Keratinocyte (primary cell): ENCODE results near the gene HOXB7. TPM values are rescaled to one million over a fixed set of nuclear protein-coding genes. Genes with fewer than 3 reads are reported as not detected.

Experiments used
- DNase-seq: peaks from one replicate; pipeline ENCODE4 v3.0.0-alpha.2; 2011; ENCODE audit warnings: low read depth, missing footprints, low spot score
- FAIRE-seq: peaks from 2 replicates; lab custom pipeline; 2011; peaks lifted over from hg19 to GRCh38; lab: Jason Lieb, UNC
- H2AFZ ChIP-seq: 2 replicates; pipeline ENCODE4 v1.6.0; 2012; ENCODE audit warnings: low read length, control low read depth, inconsistent platforms; ENCODE audit not compliant: control insufficient read depth
- H3K27ac ChIP-seq: 2 replicates; pipeline ENCODE4 v1.5.1; 2011; ENCODE audit warnings: low read length; ENCODE audit not compliant: control insufficient read depth, insufficient read depth
- H3K27me3 ChIP-seq: 3 replicates; pipeline ENCODE4 v1.6.0; 2011; ENCODE audit warnings: low read length; ENCODE audit not compliant: control insufficient read depth, insufficient read depth; ENCODE audit errors: extremely low read depth
- H3K36me3 ChIP-seq, 2 experiments: 2 replicates in 1 of 2; 3 replicates in 1 of 2; pipeline ENCODE4 v1.5.1; 2011; ENCODE audit warnings: low read length in 2 of 2, mild to moderate bottlenecking in 1 of 2; ENCODE audit not compliant: control insufficient read depth in 2 of 2, insufficient read depth in 2 of 2; ENCODE audit errors: extremely low read depth in 1 of 2
- H3K4me1 ChIP-seq: 3 replicates; pipeline ENCODE4 v1.5.1; 2011; ENCODE audit warnings: low read length; ENCODE audit not compliant: control insufficient read depth, insufficient read depth; ENCODE audit errors: extremely low read depth
- H3K4me2 ChIP-seq: 3 replicates; pipeline ENCODE4 v1.6.0; 2011; ENCODE audit warnings: low read depth, low read length; ENCODE audit not compliant: control insufficient read depth, insufficient read depth; ENCODE audit errors: extremely low read depth
- H3K4me3 ChIP-seq, 3 experiments: fragments of 200-600 bp in 1 of 3; sonication (generic) in 1 of 3; 2 replicates in 2 of 3; 3 replicates in 1 of 3; pipeline ENCODE4 v1.5.1; 2011 to 2016; ENCODE audit warnings: low read length in 3 of 3, mild to moderate bottlenecking in 3 of 3, control low read depth in 2 of 3, inconsistent platforms in 1 of 3, low read depth in 1 of 3, mixed read lengths in 1 of 3, mixed run types in 1 of 3, moderate library complexity in 1 of 3; ENCODE audit not compliant: control insufficient read depth in 2 of 3, insufficient read depth in 2 of 3; ENCODE audit errors: extremely low read depth in 1 of 3
- H3K79me2 ChIP-seq: 2 replicates; pipeline ENCODE4 v1.6.0; 2012; ENCODE audit warnings: low read length; ENCODE audit not compliant: control insufficient read depth, insufficient read depth
- H3K9ac ChIP-seq: 3 replicates; pipeline ENCODE4 v1.6.0; 2011; ENCODE audit warnings: low read length; ENCODE audit not compliant: control insufficient read depth, insufficient read depth; ENCODE audit errors: extremely low read depth
- H3K9me1 ChIP-seq: 3 replicates; pipeline ENCODE4 v1.6.0; 2011; ENCODE audit warnings: low read length; ENCODE audit not compliant: control insufficient read depth, insufficient read depth; ENCODE audit errors: extremely low read depth
- H3K9me3 ChIP-seq: 2 replicates; pipeline ENCODE4 v1.5.1; 2012; ENCODE audit warnings: low read depth, low read length; ENCODE audit not compliant: control insufficient read depth
- H4K20me1 ChIP-seq: 3 replicates; pipeline ENCODE4 v1.6.0; 2011; ENCODE audit warnings: low read length; ENCODE audit not compliant: control insufficient read depth, insufficient read depth; ENCODE audit errors: extremely low read depth
- CTCF ChIP-seq, 3 experiments: IDR thresholded peaks in 1 of 3; conservative IDR thresholded peaks in 1 of 3; optimal IDR thresholded peaks in 1 of 3; 2 replicates in 2 of 3; 3 replicates in 1 of 3; pipeline versions ENCODE3 to v1.5.1; 2011; ENCODE audit warnings: low read length in 3 of 3, mild to moderate bottlenecking in 3 of 3, moderate library complexity in 2 of 3, control low read depth in 1 of 3, inconsistent platforms in 1 of 3; ENCODE audit not compliant: insufficient read depth in 2 of 3; ENCODE audit errors: extremely low read depth in 1 of 3
- EZH2 ChIP-seq: IDR thresholded peaks from one replicate; pipeline ENCODE4 v1.6.1; 2012; ENCODE audit warnings: inconsistent platforms, mild to moderate bottlenecking, low read length, moderate library complexity
- dilution Hi-C: fragments of 300-500 bp; cut with MboI; formaldehyde crosslinking; loops from one replicate; pipeline ENCODE4 v1.7.0; 2020; ENCODE audit warnings: low sequenced_read_pairs; ENCODE audit not compliant: extremely low pct_ligation_motif_present
- polyA plus RNA-seq, 5 experiments: library from polyadenylated mRNA; depleted of rRNA in 3 of 5; stranded (reverse) in 3 of 5; stranded (forward) in 1 of 5; unstranded in 1 of 5; fragments of >200 nt; gene quantifications; 1 replicate in 1 of 5; 2 replicates in 3 of 5; 3 replicates in 1 of 5; pipeline versions ENCODE4 v1.2.1 to v1.2.3, GENCODE V29; 2011 to 2012; ENCODE audit warnings: missing spikeins in 2 of 5, low read depth in 1 of 5, low replicate concordance in 1 of 5

HOXB7 gene
- polyA plus RNA-seq, 1 donor (not counting 4 experiments of a cell fraction or from before 2014, with no cell fraction given): 1.0 TPM

DNA sequence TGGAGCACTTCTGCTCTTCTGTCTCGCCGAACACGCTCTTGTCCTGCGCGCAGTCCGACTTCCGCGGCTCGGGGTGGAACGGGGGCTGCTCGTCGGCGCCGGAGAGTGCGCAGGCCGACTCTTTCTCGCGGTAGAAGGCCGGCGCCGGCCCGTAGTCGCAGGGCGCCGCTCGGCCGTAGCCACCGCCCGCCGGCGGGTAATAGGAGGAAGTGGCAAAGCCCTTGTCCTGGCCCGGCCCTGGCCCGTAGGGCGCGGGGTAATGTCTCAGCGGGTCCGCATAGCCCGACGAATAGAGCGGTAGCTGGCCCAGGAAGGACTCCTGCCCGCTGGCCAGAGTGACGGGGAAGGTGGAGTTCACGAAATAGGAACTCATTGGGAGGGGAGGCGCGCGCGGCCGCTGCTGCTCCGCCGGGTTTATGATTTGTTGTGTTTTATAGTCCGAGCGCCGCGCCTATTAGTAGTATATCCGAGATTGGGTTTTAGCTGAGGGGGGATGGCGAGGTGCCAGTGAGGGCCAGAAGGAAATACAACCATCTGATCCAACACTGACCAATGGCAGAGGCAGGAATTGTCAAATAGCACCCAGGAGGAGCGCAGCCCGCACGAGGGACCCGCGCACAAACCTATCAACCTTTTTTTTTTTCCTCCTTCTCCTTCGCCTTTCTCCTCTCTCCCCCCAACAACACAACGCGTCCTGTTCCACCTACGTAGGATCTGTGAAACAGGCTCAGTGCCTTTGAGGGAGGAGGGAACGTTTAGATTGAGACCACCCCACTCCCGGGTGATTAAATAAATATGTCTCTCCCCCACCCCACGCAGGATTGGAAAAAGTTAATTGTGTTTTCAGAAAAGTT, 12.8 kb downstream of the HOXB7 start:
- H3K27me3 ChIP-seq: peaks cover 93% of the 10 kb centered on the region
- H3K36me3 ChIP-seq: peaks cover 0 to 4% of the 10 kb centered on the region in 2 experiments
- TF ChIP-seq CTCF (optimal IDR thresholded peaks at IDR 0.05 in 1 of 3, IDR thresholded peaks at IDR 0.05 in 1 of 3, conservative IDR thresholded peaks at IDR 0.05 in 1 of 3; ENCODE audit: extremely low read depth in 1 of 3, insufficient read depth in 2 of 3, low read length in 3 of 3) (no peak), EZH2 (peak; percentile 90)
- peaks cover 13% of the 10 kb centered on the region for H3K4me1 ChIP-seq
- no peaks in the 10 kb centered on the region for H3K9me1 ChIP-seq
- peak overlapping the region; percentile 46 to 71 (median 62) for H3K4me3 ChIP-seq
- peak overlapping the region; percentile 82 for H3K4me2 ChIP-seq
- DNase-seq: no peak
- peak overlapping the region; percentile 47 for H3K9ac ChIP-seq
- H3K9me3 ChIP-seq: no peaks in the 10 kb centered on the region
- H3K27ac ChIP-seq: no peak overlapping the region
- no peak for FAIRE-seq
- no peaks in the 10 kb centered on the region for H3K79me2 ChIP-seq
- dilution Hi-C loops: no loop called here
- H2AFZ ChIP-seq: peak overlapping the region; percentile 82
- no peaks in the 10 kb centered on the region for H4K20me1 ChIP-seq

- dilution Hi-C loops: no loop called here
- H3K27ac ChIP-seq: no peak overlapping the region
- no peaks in the 10 kb centered on the region for H3K79me2 ChIP-seq
- peak overlapping the region; percentile 82 for H2AFZ ChIP-seq
- no peak for DNase-seq
- H3K4me1 ChIP-seq: peaks cover 17% of the 10 kb centered on the region
- H3K9me1 ChIP-seq: no peaks in the 10 kb centered on the region
- H3K4me3 ChIP-seq: peak overlapping the region; percentile 46 to 71 (median 62)
- H4K20me1 ChIP-seq: no peaks in the 10 kb centered on the region
- FAIRE-seq: no peak
- H3K4me2 ChIP-seq: peak overlapping the region; percentile 82
- no peak overlapping the region for H3K9ac ChIP-seq
- no peaks in the 10 kb centered on the region for H3K9me3 ChIP-seq
- H3K36me3 ChIP-seq: peaks cover 0 to 4% of the 10 kb centered on the region in 2 experiments
- H3K27me3 ChIP-seq: peaks cover 93% of the 10 kb centered on the region
- TF ChIP-seq CTCF (optimal IDR thresholded peaks at IDR 0.05 in 1 of 3, IDR thresholded peaks at IDR 0.05 in 1 of 3, conservative IDR thresholded peaks at IDR 0.05 in 1 of 3; ENCODE audit: extremely low read depth in 1 of 3, insufficient read depth in 2 of 3, low read length in 3 of 3) (no peak), EZH2 (no peak)
Measured at GRCh38 chr17:48597528-48597777, 13.4 kb downstream of the HOXB7 start.
